Measurements from ENCODE around the gene SERPINA12.

SERPINA12 gene

GRCh38 chr14:94448071-94448808 lies 61.0 kb downstream of the SERPINA12 start:
- Histone ChIP-seq H3K9me3 (ENCODE audit: control insufficient read depth, insufficient read depth, low read length) (no peaks in the 10 kb centered on the region), H3K36me3 (ENCODE audit: control insufficient read depth, insufficient read depth, low read length) (no peaks in the 10 kb centered on the region), H3K4me3 (ENCODE audit: low read depth, low read length) (no peak overlapping the region), H3K27ac (ENCODE audit: low read depth, low read length) (no peak overlapping the region), H3K4me1 (ENCODE audit: control insufficient read depth, insufficient read depth, low read length) (peaks cover 31% of the 10 kb centered on the region), H3K9ac (ENCODE audit: low read depth, low read length) (no peak overlapping the region), H3K27me3 (ENCODE audit: control insufficient read depth, insufficient read depth, low read length) (no peaks in the 10 kb centered on the region)

GRCh38 chr14:94447206-94447605 lies 62.1 kb downstream of the SERPINA12 start:
- H3K9ac ChIP-seq (ENCODE audit: low read depth, low read length), result no peak overlapping the region
- H3K27ac ChIP-seq (ENCODE audit: low read depth, low read length), result no peak overlapping the region
- H3K36me3 ChIP-seq (ENCODE audit: control insufficient read depth, insufficient read depth, low read length), result no peaks in the 10 kb centered on the region

DNA sequence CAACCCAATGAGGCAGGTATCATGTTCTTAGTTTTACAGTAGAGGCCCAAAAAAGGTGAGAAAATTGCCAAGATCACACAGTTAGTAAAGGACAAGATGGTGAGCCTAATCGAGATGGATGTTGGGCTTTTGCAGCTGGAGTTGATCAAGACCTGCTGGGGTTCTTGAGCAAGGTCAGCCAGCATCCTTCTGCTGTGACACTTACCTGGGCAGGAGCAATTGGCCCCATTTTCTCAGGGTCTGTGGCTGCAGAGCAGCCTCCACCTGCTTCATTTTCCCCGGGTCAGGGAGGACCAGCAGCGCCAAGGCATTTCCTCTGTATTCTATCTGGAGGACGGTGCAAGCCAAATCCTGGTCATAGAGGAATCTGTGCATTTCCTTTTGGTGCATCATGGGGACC lies 63.1 kb downstream of the SERPINA12 start:
- no peaks in the 10 kb centered on the region for H3K36me3 ChIP-seq (ENCODE audit: control insufficient read depth, insufficient read depth, low read length)
- peaks cover 14% of the 10 kb centered on the region for H3K4me1 ChIP-seq (ENCODE audit: control insufficient read depth, insufficient read depth, low read length)
- H3K4me3 ChIP-seq (ENCODE audit: low read depth, low read length), result no peak overlapping the region
- H3K9me3 ChIP-seq (ENCODE audit: control insufficient read depth, insufficient read depth, low read length), result no peaks in the 10 kb centered on the region
- no peak overlapping the region for H3K27ac ChIP-seq (ENCODE audit: low read depth, low read length)
- no peak overlapping the region for H3K9ac ChIP-seq (ENCODE audit: low read depth, low read length)
- H3K27me3 ChIP-seq (ENCODE audit: control insufficient read depth, insufficient read depth, low read length), result no peaks in the 10 kb centered on the region

More at GRCh38 chr14:94447206-94447605, 62.1 kb downstream of the SERPINA12 start:
- peaks cover 24% of the 10 kb centered on the region for H3K4me1 ChIP-seq (ENCODE audit: control insufficient read depth, insufficient read depth, low read length)
- no peak overlapping the region for H3K4me3 ChIP-seq (ENCODE audit: low read depth, low read length)
- H3K27me3 ChIP-seq (ENCODE audit: control insufficient read depth, insufficient read depth, low read length), result no peaks in the 10 kb centered on the region
- no peaks in the 10 kb centered on the region for H3K9me3 ChIP-seq (ENCODE audit: control insufficient read depth, insufficient read depth, low read length)

DNA sequence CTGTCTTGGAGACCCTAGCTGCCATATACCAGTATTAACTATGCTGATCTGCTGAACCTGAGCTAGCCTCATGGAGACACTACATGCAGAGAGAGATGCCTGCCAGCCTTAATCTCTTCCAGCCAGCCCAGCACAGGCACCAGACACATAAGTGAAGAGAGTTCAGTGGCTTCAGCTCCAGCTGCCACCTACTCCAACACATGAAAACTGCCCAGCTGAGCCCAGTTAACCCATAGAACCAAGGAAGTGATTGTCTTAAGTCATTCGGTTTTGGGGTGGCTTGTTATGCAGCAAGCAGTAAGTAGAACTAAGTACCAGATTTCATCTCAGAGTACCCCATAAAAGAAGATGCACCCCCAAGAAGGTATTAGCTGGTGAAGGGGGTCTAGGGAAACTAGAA lies 64.3 kb downstream of the SERPINA12 start:
- Histone ChIP-seq H3K27ac (ENCODE audit: low read depth, low read length) (no peak overlapping the region), H3K9ac (ENCODE audit: low read depth, low read length) (no peak overlapping the region), H3K4me3 (ENCODE audit: low read depth, low read length) (no peak overlapping the region), H3K36me3 (ENCODE audit: control insufficient read depth, insufficient read depth, low read length) (no peaks in the 10 kb centered on the region), H3K27me3 (ENCODE audit: control insufficient read depth, insufficient read depth, low read length) (no peaks in the 10 kb centered on the region), H3K4me1 (ENCODE audit: control insufficient read depth, insufficient read depth, low read length) (peaks cover 3% of the 10 kb centered on the region; the same call in 1 of the 2 replicates), H3K9me3 (ENCODE audit: control insufficient read depth, insufficient read depth, low read length) (no peaks in the 10 kb centered on the region)

- H3K27me3 ChIP-seq (ENCODE audit: control insufficient read depth, insufficient read depth, low read length), result no peaks in the 10 kb centered on the region
- no peak overlapping the region for H3K9ac ChIP-seq (ENCODE audit: low read depth, low read length)
- no peaks in the 10 kb centered on the region for H3K9me3 ChIP-seq (ENCODE audit: control insufficient read depth, insufficient read depth, low read length)
- H3K4me3 ChIP-seq (ENCODE audit: low read depth, low read length), result no peak overlapping the region
- no peak overlapping the region for H3K27ac ChIP-seq (ENCODE audit: low read depth, low read length)
- no peaks in the 10 kb centered on the region for H3K36me3 ChIP-seq (ENCODE audit: control insufficient read depth, insufficient read depth, low read length)
- no peaks in the 10 kb centered on the region for H3K4me1 ChIP-seq (ENCODE audit: control insufficient read depth, insufficient read depth, low read length)
These were observed 67.6 kb downstream of the SERPINA12 start for GRCh38 chr14:94441531-94442205.

DNA sequence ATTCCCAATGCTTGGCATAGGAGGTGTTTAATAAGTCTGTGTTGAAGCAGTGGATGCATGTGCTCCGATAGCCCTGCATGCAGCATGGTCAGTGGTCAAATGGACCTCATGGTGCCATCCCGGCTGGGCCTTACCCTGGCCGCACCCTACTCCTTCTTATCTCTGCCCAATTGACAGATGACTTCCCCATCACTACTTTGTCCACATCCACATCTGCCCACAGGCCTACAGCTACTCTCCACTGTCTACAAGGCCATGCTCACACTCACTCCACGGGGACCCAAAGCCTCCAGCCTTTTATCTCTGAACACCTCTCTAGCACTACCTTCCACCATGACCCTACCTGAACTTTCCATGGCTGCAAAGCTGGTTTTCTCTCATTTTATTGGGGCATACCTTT lies 68.1 kb downstream of the SERPINA12 start:
- H3K27ac ChIP-seq (ENCODE audit: low read depth, low read length), result no peak overlapping the region
- H3K4me1 ChIP-seq (ENCODE audit: control insufficient read depth, insufficient read depth, low read length), result no peaks in the 10 kb centered on the region
- H3K9me3 ChIP-seq (ENCODE audit: control insufficient read depth, insufficient read depth, low read length), result no peaks in the 10 kb centered on the region
- no peak overlapping the region for H3K4me3 ChIP-seq (ENCODE audit: low read depth, low read length)
- H3K27me3 ChIP-seq (ENCODE audit: control insufficient read depth, insufficient read depth, low read length), result no peaks in the 10 kb centered on the region
- H3K9ac ChIP-seq (ENCODE audit: low read depth, low read length), result no peak overlapping the region
- H3K36me3 ChIP-seq (ENCODE audit: control insufficient read depth, insufficient read depth, low read length), result no peaks in the 10 kb centered on the region

DNA sequence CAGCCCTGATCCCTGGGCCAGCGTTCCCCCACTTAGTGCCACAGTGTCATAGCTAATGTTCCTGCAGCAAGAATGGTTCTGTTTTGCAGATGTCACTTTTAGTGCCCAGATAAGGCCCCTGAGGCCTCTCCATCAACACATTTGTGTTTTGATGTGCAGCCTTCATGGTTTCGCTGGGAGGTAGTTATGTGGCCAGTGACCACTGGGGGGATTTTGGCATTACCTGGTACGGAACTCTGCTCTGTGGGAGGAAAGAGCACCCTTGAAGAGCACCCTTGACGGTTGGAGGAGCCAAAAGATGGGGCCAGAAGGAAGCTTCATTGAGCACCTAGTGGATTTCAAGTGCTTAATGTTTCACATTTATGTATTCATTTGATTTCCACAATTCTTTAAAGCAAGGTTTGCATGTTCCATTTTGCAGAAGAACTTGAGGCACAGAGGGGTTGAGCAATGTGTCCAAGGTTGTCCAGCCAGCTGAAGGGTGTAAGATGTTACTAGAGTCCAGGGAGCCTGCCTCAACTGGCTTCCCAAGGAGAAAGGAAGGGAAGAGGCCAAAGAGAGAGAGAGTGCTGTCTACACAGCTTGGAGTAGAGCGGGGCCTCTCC lies 69.7 kb downstream of the SERPINA12 start:
- no peak overlapping the region for H3K9ac ChIP-seq (ENCODE audit: low read depth, low read length)
- no peaks in the 10 kb centered on the region for H3K9me3 ChIP-seq (ENCODE audit: control insufficient read depth, insufficient read depth, low read length)
- no peaks in the 10 kb centered on the region for H3K36me3 ChIP-seq (ENCODE audit: control insufficient read depth, insufficient read depth, low read length)
- H3K4me1 ChIP-seq (ENCODE audit: control insufficient read depth, insufficient read depth, low read length), result no peaks in the 10 kb centered on the region
- no peak overlapping the region for H3K4me3 ChIP-seq (ENCODE audit: low read depth, low read length)
- H3K27ac ChIP-seq (ENCODE audit: low read depth, low read length), result no peak overlapping the region
- no peaks in the 10 kb centered on the region for H3K27me3 ChIP-seq (ENCODE audit: control insufficient read depth, insufficient read depth, low read length)
